Testis (tissue), 2 donors: ENCODE results near the gene GLMP.

Source experiments
- CTCF ChIP-seq, 3 experiments: fragments of 450-650 bp in 2 of 3; fragments of 200-600 bp in 1 of 3; sonication (generic) in 1 of 3; IDR thresholded peaks; one replicate each; pipeline ENCODE4 v1.5.1; 2016 to 2019; ENCODE audit warnings: antibody characterized with exemption in 3 of 3, mild to moderate bottlenecking in 2 of 3, moderate library complexity in 1 of 3
- POLR2A ChIP-seq: fragments of 450-650 bp; IDR thresholded peaks from one replicate; pipeline ENCODE4 v1.6.1; 2017; ENCODE audit warnings: antibody characterized with exemption, mild to moderate bottlenecking, moderate library complexity

- TF ChIP-seq CTCF (IDR thresholded peaks at IDR 0.05) (no peak), POLR2A (no peak)
These were observed 37.8 kb downstream of the GLMP start for GRCh38 chr1:156257711-156258110.
